Naive thymus-derived CD8-positive, alpha-beta T cell (primary cell): Measurements from ENCODE around the gene RBBP4. TPM values are rescaled to one million over a fixed set of nuclear protein-coding genes. Genes with fewer than 3 reads are reported as not detected.
"Not testable (repeated sequence)": the region's sequence is repeated elsewhere in the genome, so short reads cannot be mapped to it uniquely, and the experiment has no call there.

Experiments used
- ATAC-seq, 2 donors: fragments of 150-1000 bp; cut with Tn5 transposase in 1 of 2; sonication (Bioruptor Pico), chemical (Tn5 transposase) in 1 of 2; 1 replicate in 1 of 2; 2 replicates in 1 of 2; pipeline ENCODE4 v1.10.0; 2021; ENCODE audit warnings: mild to moderate bottlenecking in 2 of 2, moderate library complexity in 2 of 2
- POLR2A ChIA-PET: fragments of 350-600 bp; sonication (Branson Sonifier 250); formaldehyde crosslinking; loops from one replicate; lab custom pipeline; 2021; ENCODE audit warnings: antibody characterized with exemption; lab: Charles Lee
- DNase-seq, 10 donors: peaks; one replicate each; pipeline versions ENCODE4 v3.0.0 to v3.0.0-alpha.2; 2020 to 2022
- H3K27ac Mint-ChIP-seq, 10 donors: one replicate each; pipeline ENCODE4 v1.8.0; 2020 to 2022; ENCODE audit warnings: mild to moderate bottlenecking in 10 of 10, mixed read lengths in 10 of 10, moderate library complexity in 4 of 10, inconsistent platforms in 1 of 10
- H3K27me3 Mint-ChIP-seq, 5 donors: one replicate each; pipeline ENCODE4 v1.8.0; 2021 to 2022; ENCODE audit warnings: mixed read lengths in 5 of 5
- H3K36me3 Mint-ChIP-seq, 3 donors: one replicate each; pipeline ENCODE4 v1.8.0; 2020 to 2022; ENCODE audit warnings: mixed read lengths in 3 of 3, mild to moderate bottlenecking in 2 of 3, inconsistent platforms in 1 of 3
- H3K4me1 Mint-ChIP-seq, 4 donors: one replicate each; pipeline ENCODE4 v1.8.0; 2021 to 2022; ENCODE audit warnings: mixed read lengths in 4 of 4
- H3K4me3 Mint-ChIP-seq, 10 donors: one replicate each; pipeline ENCODE4 v1.8.0; 2020 to 2022; ENCODE audit warnings: mild to moderate bottlenecking in 10 of 10, mixed read lengths in 10 of 10, moderate library complexity in 6 of 10, inconsistent platforms in 1 of 10
- H3K9me3 Mint-ChIP-seq, 9 donors: one replicate each; pipeline ENCODE4 v1.8.0; 2020 to 2022; ENCODE audit warnings: mixed read lengths in 9 of 9, mild to moderate bottlenecking in 3 of 9, inconsistent platforms in 1 of 9, moderate library complexity in 1 of 9
- polyA plus RNA-seq, 3 donors: library from polyadenylated mRNA; unstranded; fragments of 300-500 nt; fragmentation: Illumina TruSeq; gene quantifications; one replicate each; pipeline ENCODE4 v1.2.3, GENCODE V29; 2021
- total RNA-seq, 8 experiments: library from RNA in 2 of 8; stranded (reverse) in 2 of 8; gene quantifications; one replicate each; pipeline ENCODE4 v1.2.3 and lab custom pipeline; 2021 to 2026

Gene RBBP4
- total and polyA plus RNA-seq, 5 experiments from 2014 or later, result 191 to 251 (median 226) TPM

- POLR2A ChIA-PET, result interaction anchor here (0.5 kb wide), 1 partner anchor 27 kb away, joined by 4 read pairs; no protein-coding TSS in a partner anchor
- no peak for DNase-seq
- Mint-ChIP-seq H3K9me3 (no peaks in the 10 kb centered on the region), H3K4me3 (no peak overlapping the region), H3K36me3 (peaks cover 6 to 60% (median 22%) of the 10 kb centered on the region in 3 donors), H3K4me1 (peaks cover 16 to 31% (median 28%) of the 10 kb centered on the region in 4 donors), H3K27me3 (no peaks in the 10 kb centered on the region), H3K27ac (peak overlapping the region; percentile 7 to 87 (median 52))
- ATAC-seq, result no peak
These were observed 28.0 kb upstream of the RBBP4 start for GRCh38 chr1:32622806-32623681.

- DNase-seq (peak in 2 of 10 donors; percentile 14 to 28), ATAC-seq (peak; percentile 47 to 90)
- Mint-ChIP-seq H3K9me3 (no peaks in the 10 kb centered on the region), H3K36me3 (peaks cover 6 to 66% (median 22%) of the 10 kb centered on the region in 3 donors), H3K27me3 (no peaks in the 10 kb centered on the region), H3K27ac (peak overlapping the region; percentile 8 to 87 (median 36)), H3K4me1 (peaks cover 16 to 32% (median 28%) of the 10 kb centered on the region in 4 donors), H3K4me3 (peak overlapping the region in 4 of 10 donors; percentile 5 to 33 (median 18))
- POLR2A ChIA-PET, result no interaction called here
These were observed 27.2 kb upstream of the RBBP4 start for GRCh38 chr1:32623775-32624174.

- POLR2A ChIA-PET, result interaction anchor here (0.7 kb wide), 1 partner anchor 14 kb away, joined by 5 read pairs; no protein-coding TSS in a partner anchor
- Mint-ChIP-seq H3K27ac (peak overlapping the region in 1 of 10 donors; percentile 43), H3K9me3 (no peaks in the 10 kb centered on the region), H3K27me3 (no peaks in the 10 kb centered on the region), H3K4me3 (no peak overlapping the region), H3K4me1 (peaks cover 16 to 32% (median 28%) of the 10 kb centered on the region in 4 donors), H3K36me3 (peaks cover 6 to 75% (median 20%) of the 10 kb centered on the region in 3 donors)
- ATAC-seq (no peak), DNase-seq (no peak)
These were observed 24.8 kb upstream of the RBBP4 start for GRCh38 chr1:32626176-32626575.

- no peaks in the 10 kb centered on the region for H3K9me3 Mint-ChIP-seq
- peak overlapping the region in 4 of 10 donors; percentile 29 to 69 (median 40) for H3K4me3 Mint-ChIP-seq
- DNase-seq (peak in 1 of 10 donors; percentile 31), ATAC-seq (no peak)
- POLR2A ChIA-PET, result no interaction called here
- no peaks in the 10 kb centered on the region for H3K27me3 Mint-ChIP-seq
- peaks cover 0 to 79% (median 16%) of the 10 kb centered on the region in 3 donors for H3K36me3 Mint-ChIP-seq
- peak overlapping the region; percentile 25 to 88 (median 58) for H3K27ac Mint-ChIP-seq
- peaks cover 16 to 29% (median 27%) of the 10 kb centered on the region in 4 donors for H3K4me1 Mint-ChIP-seq
These were observed 23.3 kb upstream of the RBBP4 start for GRCh38 chr1:32627596-32628162.

- Mint-ChIP-seq H3K4me1 (peaks cover 2 to 13% (median 11%) of the 10 kb centered on the region in 4 donors), H3K36me3 (peaks cover 0 to 82% (median 14%) of the 10 kb centered on the region in 3 donors)
- H3K9me3 Mint-ChIP-seq, H3K27ac Mint-ChIP-seq, H3K27me3 Mint-ChIP-seq, ATAC-seq, H3K4me3 Mint-ChIP-seq, DNase-seq, POLR2A ChIA-PET: not testable (repeated sequence)
These were observed 20.8 kb upstream of the RBBP4 start for GRCh38 chr1:32630173-32630572.

GRCh38 chr1:32632829-32633228, 18.2 kb upstream of the RBBP4 start:
- ATAC-seq (no peak), DNase-seq (no peak)
- POLR2A ChIA-PET, result no interaction called here
- Mint-ChIP-seq H3K36me3 (peaks cover 0 to 86% (median 12%) of the 10 kb centered on the region in 3 donors), H3K4me3 (no peak overlapping the region), H3K27ac (peak overlapping the region in 1 of 10 donors; percentile 68), H3K4me1 (peaks cover 9 to 22% (median 14%) of the 10 kb centered on the region in 4 donors), H3K9me3 (no peaks in the 10 kb centered on the region), H3K27me3 (no peaks in the 10 kb centered on the region)

GRCh38 chr1:32635508-32636277, 15.3 kb upstream of the RBBP4 start:
- peaks cover 0 to 73% (median 12%) of the 10 kb centered on the region in 3 donors for H3K36me3 Mint-ChIP-seq
- H3K27ac Mint-ChIP-seq, result peak overlapping the region in 1 of 10 donors; percentile 60
- peaks cover 9 to 25% (median 14%) of the 10 kb centered on the region in 4 donors for H3K4me1 Mint-ChIP-seq
- DNase-seq, result no peak
- ATAC-seq, result no peak
- POLR2A ChIA-PET, result no interaction called here
- H3K9me3 Mint-ChIP-seq, result no peaks in the 10 kb centered on the region
- H3K4me3 Mint-ChIP-seq, result no peak overlapping the region
- no peaks in the 10 kb centered on the region for H3K27me3 Mint-ChIP-seq

GRCh38 chr1:32636914-32637645, 13.9 kb upstream of the RBBP4 start:
- Mint-ChIP-seq H3K36me3 (peaks cover 0 to 66% (median 12%) of the 10 kb centered on the region in 3 donors), H3K27me3 (no peaks in the 10 kb centered on the region), H3K9me3 (no peaks in the 10 kb centered on the region), H3K27ac (peak overlapping the region in 5 of 10 donors; percentile 20 to 48 (median 41)), H3K4me1 (peaks cover 12 to 28% (median 15%) of the 10 kb centered on the region in 4 donors), H3K4me3 (no peak overlapping the region)
- ATAC-seq (no peak), DNase-seq (no peak)
- POLR2A ChIA-PET, result interaction anchor here (0.6 to 1.0 kb wide), 3 partner anchors 12 to 490 kb away, joined by 3 to 5 read pairs (median 3); no protein-coding TSS in a partner anchor

GRCh38 chr1:32639489-32640075, 11.4 kb upstream of the RBBP4 start:
- POLR2A ChIA-PET, result interaction anchor here (1.5 kb wide), 1 partner anchor 11 kb away, joined by 4 read pairs; the partner anchor contains the start of gene RBBP4
- no peak for ATAC-seq

GRCh38 chr1:32642292-32642827, 8.6 kb upstream of the RBBP4 start:
- ATAC-seq, H3K27ac Mint-ChIP-seq, H3K4me3 Mint-ChIP-seq, POLR2A ChIA-PET, H3K27me3 Mint-ChIP-seq, DNase-seq, H3K9me3 Mint-ChIP-seq: not testable (repeated sequence)
- H3K36me3 Mint-ChIP-seq, result peaks cover 0 to 35% (median 5%) of the 10 kb centered on the region in 3 donors
- peaks cover 2 to 27% (median 11%) of the 10 kb centered on the region in 4 donors for H3K4me1 Mint-ChIP-seq

More at GRCh38 chr1:32639489-32640075, 11.4 kb upstream of the RBBP4 start:
- Mint-ChIP-seq H3K9me3 (no peaks in the 10 kb centered on the region), H3K4me1 (peaks cover 14 to 33% (median 15%) of the 10 kb centered on the region in 4 donors), H3K27me3 (no peaks in the 10 kb centered on the region), H3K36me3 (peaks cover 0 to 53% (median 1%) of the 10 kb centered on the region in 3 donors), H3K4me3 (no peak overlapping the region), H3K27ac (peak overlapping the region in 1 of 10 donors; percentile 3)
- DNase-seq, result no peak

GRCh38 chr1:32644426-32644825, 6.6 kb upstream of the RBBP4 start:
- Mint-ChIP-seq H3K27me3 (no peaks in the 10 kb centered on the region), H3K4me1 (peaks cover 9 to 39% (median 24%) of the 10 kb centered on the region in 4 donors), H3K27ac (no peak overlapping the region), H3K4me3 (no peak overlapping the region), H3K36me3 (peaks cover 0 to 33% (median 4%) of the 10 kb centered on the region in 3 donors), H3K9me3 (no peaks in the 10 kb centered on the region)
- ATAC-seq, result no peak
- DNase-seq, result no peak
- POLR2A ChIA-PET, result interaction anchor here (0.6 kb wide), 1 partner anchor 109 kb away, joined by 4 read pairs; no protein-coding TSS in a partner anchor
